ENCODE results near the gene DCAF15. TPM values are rescaled to one million over a fixed set of nuclear protein-coding genes. Genes with fewer than 3 reads are reported as not detected.

DCAF15 gene
- polyA plus RNA-seq, 3 donors: 2.8 to 116 (median 3.4) TPM

DNA sequence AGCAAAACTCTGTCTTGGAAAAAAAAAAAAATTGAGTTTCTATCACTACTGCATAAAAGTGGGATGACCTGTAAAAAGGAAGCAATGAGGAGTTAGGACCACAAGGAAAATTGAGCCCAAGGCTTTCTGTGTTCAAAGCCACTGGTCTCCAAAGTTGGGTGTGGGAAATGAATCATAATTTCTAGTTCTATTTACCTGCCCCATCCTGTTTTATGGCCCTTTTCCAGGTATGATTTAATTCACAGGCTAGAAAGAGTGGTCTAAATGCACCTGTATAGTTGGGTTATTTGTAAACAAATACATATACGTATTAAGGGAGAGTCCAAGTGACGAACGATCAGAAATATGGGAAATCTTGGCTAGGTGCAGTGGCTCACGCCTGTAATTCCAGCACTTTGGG lies 5.9 kb upstream of the DCAF15 start:
- Histone ChIP-seq H4K20me1 (ENCODE audit: insufficient read depth, low read length) (no peaks in the 10 kb centered on the region), H3K79me2 (ENCODE audit: insufficient read depth, low read length) (no peaks in the 10 kb centered on the region), H3K27me3 (ENCODE audit: control insufficient read depth in 2 of 2, insufficient read depth in 2 of 2, low read length in 2 of 2) (no peaks in the 10 kb centered on the region), H3K4me2 (replicated peaks; ENCODE audit: extremely low read depth, low read length, poor library complexity, severe bottlenecking) (no peak overlapping the region), H2AFZ (ENCODE audit: insufficient read depth, low read depth, low read length, poor library complexity, severe bottlenecking) (no peak overlapping the region), H3K9ac (ENCODE audit: insufficient read depth, low read length, poor library complexity, severe bottlenecking) (no peak overlapping the region), H3K4me3 (replicated peaks in 1 of 3; ENCODE audit: low read depth in 2 of 3, low read length in 3 of 3) (no peak overlapping the region), H3K4me1 (ENCODE audit: control insufficient read depth in 1 of 2, insufficient read depth in 2 of 2, low read length in 2 of 2) (peaks cover 0 to under 1% of the 10 kb centered on the region in 2 donors), H3K27ac (ENCODE audit: low read depth in 1 of 2, low read length in 2 of 2) (no peak overlapping the region), H3K36me3 (replicated peaks in 1 of 2; ENCODE audit: control insufficient read depth in 1 of 2, insufficient read depth in 2 of 2, low read length in 2 of 2) (no peaks in the 10 kb centered on the region), H3K9me3 (replicated peaks in 1 of 2; ENCODE audit: control insufficient read depth in 1 of 2, insufficient read depth in 1 of 2, low read length in 2 of 2) (peaks cover 4 to 7% of the 10 kb centered on the region in 2 donors)
- H3K36me3 Mint-ChIP-seq: no peaks in the 10 kb centered on the region
- H3K9me3 Mint-ChIP-seq: peaks cover 0 to 8% (median 3%) of the 10 kb centered on the region in 7 donors
- TF ChIP-seq, protein P1, sequence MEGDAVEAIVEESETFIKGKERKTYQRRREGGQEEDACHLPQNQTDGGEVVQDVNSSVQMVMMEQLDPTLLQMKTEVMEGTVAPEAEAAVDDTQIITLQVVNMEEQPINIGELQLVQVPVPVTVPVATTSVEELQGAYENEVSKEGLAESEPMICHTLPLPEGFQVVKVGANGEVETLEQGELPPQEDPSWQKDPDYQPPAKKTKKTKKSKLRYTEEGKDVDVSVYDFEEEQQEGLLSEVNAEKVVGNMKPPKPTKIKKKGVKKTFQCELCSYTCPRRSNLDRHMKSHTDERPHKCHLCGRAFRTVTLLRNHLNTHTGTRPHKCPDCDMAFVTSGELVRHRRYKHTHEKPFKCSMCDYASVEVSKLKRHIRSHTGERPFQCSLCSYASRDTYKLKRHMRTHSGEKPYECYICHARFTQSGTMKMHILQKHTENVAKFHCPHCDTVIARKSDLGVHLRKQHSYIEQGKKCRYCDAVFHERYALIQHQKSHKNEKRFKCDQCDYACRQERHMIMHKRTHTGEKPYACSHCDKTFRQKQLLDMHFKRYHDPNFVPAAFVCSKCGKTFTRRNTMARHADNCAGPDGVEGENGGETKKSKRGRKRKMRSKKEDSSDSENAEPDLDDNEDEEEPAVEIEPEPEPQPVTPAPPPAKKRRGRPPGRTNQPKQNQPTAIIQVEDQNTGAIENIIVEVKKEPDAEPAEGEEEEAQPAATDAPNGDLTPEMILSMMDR (IDR thresholded peaks at IDR 0.05): no peak
- no peak overlapping the region for H3K27ac Mint-ChIP-seq
- intact Hi-C loops (cut with micrococcal nuclease): no loop called here
- peaks cover 6 to 10% (median 8%) of the 10 kb centered on the region in 3 donors for H3K27me3 Mint-ChIP-seq (ENCODE audit: low read depth in 3 of 3)
- no peak overlapping the region for H3K4me3 Mint-ChIP-seq
- no peak for DNase-seq
- WGBS (ENCODE audit: insufficient coverage): no CpG with 5 or more reads among the region's 4 CpGs
- H3K4me1 Mint-ChIP-seq: no peaks in the 10 kb centered on the region

DNA sequence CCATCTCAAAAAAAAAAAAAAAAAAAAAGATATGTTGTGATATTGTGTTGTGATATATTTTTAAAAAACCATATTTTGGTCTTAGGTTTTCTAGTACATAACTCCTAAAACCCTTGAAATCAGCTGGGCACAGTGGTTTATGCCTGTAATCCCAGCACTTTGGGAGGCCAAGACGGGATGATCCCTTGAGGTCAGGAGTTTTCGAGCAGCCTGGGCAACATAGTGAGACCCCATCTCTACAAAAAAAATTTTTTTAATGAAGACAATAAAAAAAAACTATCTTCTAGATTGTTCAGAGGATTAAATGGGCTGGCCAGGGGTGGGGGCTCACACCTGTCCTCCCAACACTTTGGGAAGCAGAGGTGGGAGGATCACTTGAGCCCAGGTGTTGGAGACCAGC lies 1.3 kb upstream of the DCAF15 start:
- peaks cover 33% of the 10 kb centered on the region for H3K79me2 ChIP-seq (ENCODE audit: insufficient read depth, low read length)
- intact Hi-C loops (cut with micrococcal nuclease): loop anchor here (2.0 to 5.0 kb wide), 2 partner anchors 56 to 96 kb away; partner anchors contain the start of gene RFX1 (in 1 of the 2)
- Mint-ChIP-seq H3K4me1 (peaks cover 17% of the 10 kb centered on the region), H3K9me3 (peaks cover 0 to 1% (median 0%) of the 10 kb centered on the region in 7 donors), H3K4me3 (no peak overlapping the region), H3K27ac (no peak overlapping the region), H3K27me3 (ENCODE audit: low read depth in 3 of 3) (peaks cover 0 to 2% (median 0%) of the 10 kb centered on the region in 3 donors), H3K36me3 (peaks cover 10 to 20% of the 10 kb centered on the region in 2 donors)
- H3K36me3 ChIP-seq (replicated peaks in 1 of 2; ENCODE audit: control insufficient read depth in 1 of 2, insufficient read depth in 2 of 2, low read length in 2 of 2): peaks cover 17 to 21% of the 10 kb centered on the region in 2 donors
- H2AFZ ChIP-seq (ENCODE audit: insufficient read depth, low read depth, low read length, poor library complexity, severe bottlenecking): no peak overlapping the region
- DNase-seq: no peak
- no peak overlapping the region for H3K27ac ChIP-seq (ENCODE audit: low read depth in 1 of 2, low read length in 2 of 2)
- no CpG with 5 or more reads among the region's 2 CpGs for WGBS (ENCODE audit: insufficient coverage)
- peaks cover 24% of the 10 kb centered on the region for H4K20me1 ChIP-seq (ENCODE audit: insufficient read depth, low read length)
- no peaks in the 10 kb centered on the region for H3K9me3 ChIP-seq (replicated peaks in 1 of 2; ENCODE audit: control insufficient read depth in 1 of 2, insufficient read depth in 1 of 2, low read length in 2 of 2)
- no peaks in the 10 kb centered on the region for H3K27me3 ChIP-seq (ENCODE audit: control insufficient read depth in 2 of 2, insufficient read depth in 2 of 2, low read length in 2 of 2)
- no peak overlapping the region for H3K4me2 ChIP-seq (replicated peaks; ENCODE audit: extremely low read depth, low read length, poor library complexity, severe bottlenecking)
- H3K9ac ChIP-seq (ENCODE audit: insufficient read depth, low read length, poor library complexity, severe bottlenecking): no peak overlapping the region
- TF ChIP-seq, protein P1 (IDR thresholded peaks at IDR 0.05): no peak
- H3K4me1 ChIP-seq (ENCODE audit: control insufficient read depth in 1 of 2, insufficient read depth in 2 of 2, low read length in 2 of 2): peaks cover 16 to 21% of the 10 kb centered on the region in 2 donors
- H3K4me3 ChIP-seq (replicated peaks in 1 of 3; ENCODE audit: low read depth in 2 of 3, low read length in 3 of 3): no peak overlapping the region
